Fibroblast of gingiva (primary cell): Measurements from ENCODE around the gene TOR3A.
"Not testable (repeated sequence)": the region's sequence is repeated elsewhere in the genome, so short reads cannot be mapped to it uniquely, and the experiment has no call there.

Source experiments
- DNase-seq: peaks from one replicate; pipeline ENCODE4 v3.0.0-alpha.2; 2011; ENCODE audit warnings: low read depth

TOR3A gene, protein sequence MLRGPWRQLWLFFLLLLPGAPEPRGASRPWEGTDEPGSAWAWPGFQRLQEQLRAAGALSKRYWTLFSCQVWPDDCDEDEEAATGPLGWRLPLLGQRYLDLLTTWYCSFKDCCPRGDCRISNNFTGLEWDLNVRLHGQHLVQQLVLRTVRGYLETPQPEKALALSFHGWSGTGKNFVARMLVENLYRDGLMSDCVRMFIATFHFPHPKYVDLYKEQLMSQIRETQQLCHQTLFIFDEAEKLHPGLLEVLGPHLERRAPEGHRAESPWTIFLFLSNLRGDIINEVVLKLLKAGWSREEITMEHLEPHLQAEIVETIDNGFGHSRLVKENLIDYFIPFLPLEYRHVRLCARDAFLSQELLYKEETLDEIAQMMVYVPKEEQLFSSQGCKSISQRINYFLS

DNA sequence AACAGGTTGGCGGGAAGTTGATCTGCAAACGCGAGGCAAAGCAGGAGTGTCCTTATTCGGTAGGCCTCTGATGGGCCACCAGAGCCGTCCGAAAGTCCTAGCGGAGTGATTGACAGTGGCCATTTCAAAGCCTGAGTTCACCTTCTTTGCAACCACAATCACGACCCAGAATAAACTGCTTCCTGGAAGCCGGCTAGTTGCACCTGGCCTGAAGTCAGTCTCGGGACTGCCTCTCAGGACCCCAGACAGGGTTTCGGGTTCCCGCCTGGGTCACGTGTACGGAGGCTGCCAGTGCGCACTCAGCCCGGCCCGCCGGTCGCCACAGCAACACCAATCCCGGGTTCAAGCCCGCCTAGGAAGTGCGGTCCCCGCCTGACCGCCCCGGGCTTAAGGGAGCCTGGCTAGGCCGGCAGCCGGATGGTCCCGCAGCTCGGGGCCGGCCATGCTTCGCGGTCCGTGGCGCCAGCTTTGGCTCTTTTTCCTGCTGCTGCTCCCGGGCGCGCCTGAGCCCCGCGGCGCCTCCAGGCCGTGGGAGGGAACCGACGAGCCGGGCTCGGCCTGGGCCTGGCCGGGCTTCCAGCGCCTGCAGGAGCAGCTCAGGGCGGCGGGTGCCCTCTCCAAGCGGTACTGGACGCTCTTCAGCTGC lies at the start of gene TOR3A:
Gene TOR3A, plus strand, starts transcription at position 384 of the 646 bp plus-strand sequence. Its CDS starts 59 bp downstream, at position 443.
- DNase-seq: peak; percentile 86

DNA sequence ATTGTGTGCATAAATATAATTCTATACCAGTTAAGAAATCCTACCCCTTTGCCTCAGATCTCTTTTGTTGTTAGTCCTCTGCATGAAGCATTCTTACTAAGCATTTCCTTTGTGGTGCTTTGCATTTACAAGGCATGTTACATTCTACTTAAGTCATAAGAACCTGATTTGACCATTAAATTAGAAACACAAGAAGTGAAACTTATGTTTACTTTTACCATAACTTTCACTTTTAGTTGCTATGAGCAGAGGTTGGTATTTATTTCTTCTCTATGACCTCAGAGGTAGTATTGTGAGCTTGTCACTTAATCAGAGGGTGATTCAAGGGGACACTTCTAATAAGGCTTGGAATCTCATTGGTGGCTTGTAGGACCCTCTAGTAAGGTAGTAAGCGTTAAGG lies 47.1 kb upstream of the TOR3A start:
- peak; percentile 86 for DNase-seq

DNA sequence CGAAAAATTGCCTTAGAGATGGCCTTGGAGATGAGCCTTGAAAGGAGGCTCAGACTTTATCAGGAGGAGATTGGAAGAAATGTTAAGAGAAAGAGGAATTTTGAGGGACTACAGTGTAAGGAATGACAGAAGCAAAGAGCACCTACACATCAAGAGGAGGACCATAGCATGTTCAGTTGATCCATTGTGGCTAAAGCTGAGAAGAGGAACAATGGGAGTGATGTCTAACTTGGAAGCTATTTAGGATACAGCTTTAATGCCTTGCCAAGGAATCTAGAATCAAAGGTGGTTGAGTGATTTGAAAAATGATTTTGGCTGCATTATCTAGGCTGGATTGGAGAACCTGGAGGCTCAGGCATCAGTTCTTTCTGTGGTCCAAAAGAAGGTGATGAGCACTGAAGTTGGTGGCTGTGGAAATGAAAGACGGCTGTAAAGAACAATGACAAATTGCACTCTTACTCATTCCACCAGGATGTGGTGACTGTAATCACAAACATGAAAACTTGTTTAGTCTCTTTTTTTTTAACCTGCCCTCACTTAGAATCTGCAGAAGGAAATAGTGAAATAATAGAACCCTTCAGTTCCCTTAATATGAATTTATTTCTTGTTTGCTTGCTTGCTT lies 44.9 kb upstream of the TOR3A start:
- DNase-seq: no peak

DNA sequence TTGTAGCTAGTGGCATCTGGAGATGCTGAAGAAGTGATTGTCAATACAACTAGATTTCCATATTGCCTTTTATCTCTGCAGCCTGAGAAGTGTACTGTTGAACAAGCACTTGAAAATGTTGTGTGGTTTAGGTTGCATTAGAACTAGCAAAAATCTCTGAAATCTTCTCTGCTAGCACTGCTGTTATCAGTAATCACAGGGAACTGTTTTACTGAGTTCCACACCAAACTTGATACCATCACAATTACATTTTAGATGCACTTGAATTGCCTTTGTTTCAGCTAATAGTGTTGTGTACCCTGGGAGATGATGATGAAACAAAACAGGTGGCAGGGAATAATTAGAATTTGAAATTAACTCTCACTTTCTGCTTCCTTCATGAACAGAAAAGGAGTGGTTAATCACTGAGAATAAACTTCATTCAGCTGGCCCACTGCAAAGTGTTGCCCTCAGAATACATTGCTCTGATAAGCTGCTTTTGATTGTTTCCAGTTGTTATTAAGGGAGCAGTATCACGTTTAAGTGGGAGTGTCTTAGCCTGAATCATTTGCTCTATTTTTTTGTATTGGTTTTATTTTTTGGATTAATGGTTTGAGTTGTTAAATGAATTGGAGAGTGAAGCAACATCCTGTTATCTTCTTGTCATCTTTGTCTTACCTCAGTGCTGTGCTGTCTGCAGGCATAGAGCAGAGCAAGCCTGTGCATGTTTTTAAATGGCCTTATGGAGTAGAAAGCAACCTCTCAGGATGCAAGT lies 43.2 kb upstream of the TOR3A start:
- DNase-seq: no peak

DNA sequence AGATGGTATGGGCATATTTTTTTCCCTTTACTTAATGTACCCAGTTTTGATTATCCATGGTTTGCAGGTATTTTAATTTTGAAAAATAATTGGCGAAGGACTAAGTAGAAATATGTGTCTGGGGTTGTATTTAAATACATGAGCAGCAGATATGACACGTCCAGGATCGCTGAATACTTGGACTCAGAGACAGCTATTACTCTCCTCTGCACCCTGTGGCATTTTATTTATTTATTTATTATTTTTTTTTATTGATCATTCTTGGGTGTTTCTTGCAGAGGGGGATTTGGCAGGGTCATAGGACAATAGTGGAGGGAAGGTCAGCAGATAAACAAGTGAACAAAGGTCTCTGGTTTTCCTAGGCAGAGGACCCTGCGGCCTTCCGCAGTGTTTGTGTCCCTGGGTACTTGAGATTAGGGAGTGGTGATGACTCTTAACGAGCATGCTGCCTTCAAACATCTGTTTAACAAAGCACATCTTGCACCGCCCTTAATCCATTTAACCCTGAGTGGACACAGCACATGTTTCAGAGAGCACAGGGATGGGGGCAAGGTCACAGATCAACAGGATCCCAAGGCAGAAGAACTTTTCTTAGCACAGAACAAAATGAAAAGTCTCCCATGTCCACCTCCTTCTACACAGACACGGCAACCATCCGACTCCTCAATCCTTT lies 42.2 kb upstream of the TOR3A start:
- not testable (repeated sequence) for DNase-seq

DNA sequence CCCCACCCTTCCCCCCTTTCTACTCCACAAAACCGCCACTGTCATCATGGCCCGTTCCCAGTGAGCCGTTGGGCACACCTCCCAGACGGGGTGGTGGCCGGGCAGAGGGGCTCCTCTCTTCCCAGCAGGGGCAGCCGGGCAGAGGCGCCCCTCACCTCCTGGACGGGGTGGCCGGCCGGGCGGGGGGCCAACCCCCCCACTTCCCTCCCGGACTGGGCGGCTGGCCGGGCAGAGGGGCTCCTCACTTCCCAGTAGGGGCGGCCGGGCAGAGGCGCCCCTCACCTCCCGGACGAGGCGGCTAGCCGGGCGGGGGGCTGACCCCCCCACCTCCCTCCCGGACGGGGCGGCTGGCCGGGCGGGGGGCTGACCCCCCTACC lies 41.7 kb upstream of the TOR3A start:
- DNase-seq: not testable (repeated sequence)

DNA sequence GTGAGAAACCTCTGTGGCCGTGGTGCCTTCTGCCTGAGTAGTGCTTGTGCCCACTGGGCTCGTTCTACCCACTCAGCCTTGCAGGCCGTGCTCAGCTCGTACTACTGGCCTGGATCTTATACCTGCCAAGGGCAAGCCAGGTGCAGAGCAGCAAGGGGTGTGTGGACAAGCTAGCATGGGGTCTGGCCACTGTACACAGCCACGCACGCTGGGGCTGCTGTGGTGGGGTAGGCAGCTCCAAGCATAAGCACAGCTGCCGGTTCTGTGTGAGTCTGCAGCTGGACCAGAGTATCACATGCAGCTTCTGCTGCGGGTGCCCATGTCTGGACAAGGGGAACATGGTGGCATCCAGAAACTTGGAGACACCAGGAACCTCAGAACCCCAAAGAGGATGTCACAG lies 39.8 kb upstream of the TOR3A start:
- no peak for DNase-seq

DNA sequence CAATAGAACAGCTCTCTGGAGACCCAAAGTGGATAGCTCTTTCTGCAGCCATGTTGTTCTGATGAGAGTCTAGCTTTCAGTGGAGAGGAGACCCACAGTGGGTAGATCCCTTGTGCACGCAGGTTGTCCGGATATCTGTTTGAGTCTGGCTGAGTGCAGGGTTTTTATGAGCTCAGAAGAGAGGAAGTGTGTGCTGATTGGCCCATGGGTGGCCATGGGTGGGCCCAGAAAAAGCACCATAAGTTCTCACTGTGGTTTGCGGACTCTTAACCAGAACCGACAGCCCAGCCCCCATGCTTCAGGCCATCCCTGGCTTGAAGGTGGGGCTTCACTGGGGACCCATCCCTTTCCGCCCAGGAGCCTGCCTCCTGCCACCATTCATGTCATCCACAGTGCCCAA lies 39.2 kb upstream of the TOR3A start:
- no peak for DNase-seq

DNA sequence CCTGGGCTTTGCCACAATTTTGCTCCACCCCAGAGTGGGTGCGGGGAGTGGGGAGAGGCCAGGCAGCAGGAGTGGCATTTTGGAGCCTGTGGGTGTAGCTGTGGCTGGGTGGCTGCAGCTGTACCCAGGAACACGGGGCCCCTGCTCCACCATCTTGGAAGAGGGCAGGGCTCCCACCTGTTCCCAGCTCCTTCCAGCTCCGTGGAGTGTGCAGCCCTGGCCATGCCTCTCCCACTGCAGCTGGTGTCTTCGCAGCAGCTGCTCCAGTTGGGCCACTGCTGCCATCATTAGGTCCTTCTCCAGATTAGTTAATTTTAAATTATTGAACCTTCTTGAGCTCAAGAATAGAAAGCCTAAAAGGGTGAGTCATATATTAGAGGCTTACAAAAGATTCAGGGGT lies 38.6 kb upstream of the TOR3A start:
- no peak for DNase-seq

DNA sequence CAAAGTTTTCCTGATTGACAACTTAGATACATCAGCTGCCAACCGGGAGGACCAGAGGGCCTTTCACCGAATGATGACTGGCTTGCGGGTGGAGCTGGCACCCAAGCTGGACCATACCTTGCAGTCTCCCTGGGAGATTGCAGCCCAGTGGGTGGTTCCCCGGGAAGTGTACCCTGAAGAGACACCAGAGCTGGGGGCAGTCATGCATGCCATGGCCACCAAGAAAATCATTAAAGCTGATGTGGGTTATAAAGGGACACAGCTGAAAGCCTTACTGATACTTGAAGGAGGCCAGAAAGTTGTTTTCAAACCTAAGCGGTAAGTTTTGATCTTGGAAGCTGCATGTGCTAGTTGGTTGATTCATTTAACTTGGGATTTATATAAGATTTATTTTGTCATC lies 38.0 kb upstream of the TOR3A start:
- no peak for DNase-seq

DNA sequence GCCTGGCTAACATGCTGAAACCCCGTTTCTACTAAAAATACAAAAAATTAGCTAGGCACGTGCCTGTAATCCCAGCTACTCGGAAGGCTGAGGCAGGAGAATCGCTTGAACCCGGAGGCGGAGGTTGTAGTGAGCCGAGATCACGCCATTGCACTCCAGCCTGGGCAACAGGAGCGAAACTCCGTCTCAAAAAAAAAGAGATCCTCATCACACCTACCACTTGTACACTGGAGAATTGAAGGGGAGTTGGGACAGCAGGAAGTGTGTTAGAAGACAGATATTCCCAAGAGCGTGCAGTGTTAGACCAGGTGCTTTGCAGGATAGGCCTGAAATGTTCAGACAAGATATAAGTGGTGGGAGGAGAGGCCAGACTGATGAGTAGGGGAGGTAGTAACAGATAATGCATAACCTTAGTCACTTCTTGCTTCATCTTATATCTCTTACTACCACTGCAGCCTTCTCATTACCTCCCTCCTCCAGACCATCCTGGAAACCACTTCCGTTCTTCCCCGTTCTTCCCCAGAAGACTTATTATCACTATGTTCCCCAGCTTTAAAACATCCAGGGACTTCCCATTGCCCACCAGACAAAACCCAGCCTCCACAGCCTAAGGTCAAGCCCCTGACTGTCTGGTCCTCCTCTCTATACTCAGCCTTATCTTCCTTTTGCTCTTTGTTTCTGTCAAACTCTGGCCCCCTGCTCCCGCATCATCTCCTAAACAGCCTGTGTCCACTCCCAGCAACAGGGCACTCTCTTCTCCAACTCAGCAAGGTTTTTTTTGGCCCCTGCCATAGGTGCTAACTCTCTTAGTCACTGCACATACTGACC lies 34.8 kb upstream of the TOR3A start:
- DNase-seq: no peak

DNA sequence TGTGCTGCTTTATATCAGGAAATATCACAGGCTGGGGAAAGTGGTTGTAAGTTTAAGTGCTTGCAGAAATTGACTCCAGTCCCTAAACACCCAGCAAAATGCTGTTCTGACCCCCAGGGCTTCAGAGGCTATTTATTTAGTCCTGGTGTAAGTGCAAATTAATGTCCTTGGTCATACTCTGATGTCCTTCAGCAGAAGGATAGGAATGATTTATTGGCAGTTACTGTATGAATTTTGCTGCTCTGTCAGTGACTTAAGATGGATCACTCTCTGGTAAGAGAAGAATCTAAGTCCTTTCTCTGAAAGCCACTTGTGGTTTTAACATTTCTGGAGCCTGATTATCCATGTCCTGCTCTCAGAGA lies 34.3 kb upstream of the TOR3A start:
- DNase-seq: no peak

DNA sequence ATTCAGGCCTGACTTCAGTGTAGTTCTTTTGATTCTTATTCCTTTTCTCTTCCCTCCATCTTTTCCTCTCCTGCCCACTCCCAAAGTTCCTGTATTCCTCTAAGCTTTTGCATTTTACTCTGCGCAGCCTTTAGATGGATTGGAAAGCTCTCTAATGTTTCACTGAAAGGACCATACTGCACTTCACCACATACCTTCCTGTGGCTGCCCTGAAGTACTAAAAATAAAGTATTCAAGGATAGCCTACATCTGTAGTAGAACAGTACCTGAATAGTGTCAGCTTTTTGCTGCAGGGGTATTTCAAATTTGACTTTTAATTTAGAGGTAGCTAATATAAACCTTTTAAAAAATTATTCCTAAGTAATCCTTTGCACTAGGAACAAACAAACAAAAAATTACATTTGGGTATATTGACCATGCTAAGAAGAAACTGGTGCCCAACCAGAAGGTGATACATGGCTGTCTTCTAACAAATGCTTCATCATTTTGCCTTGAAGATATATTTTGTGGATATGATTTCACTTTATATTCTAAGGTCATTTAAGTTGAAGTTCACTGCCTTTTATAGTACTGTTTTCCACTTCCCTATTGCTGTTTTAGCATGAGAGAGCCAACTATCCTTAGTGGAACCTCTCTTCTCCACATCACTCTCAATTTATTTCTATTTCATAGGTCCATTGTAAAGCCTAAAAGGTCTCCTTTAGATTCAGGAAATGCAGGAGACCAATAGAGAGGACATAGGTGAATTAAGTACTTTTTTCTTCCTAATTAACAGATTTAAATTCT lies 33.3 kb upstream of the TOR3A start:
- no peak for DNase-seq

DNA sequence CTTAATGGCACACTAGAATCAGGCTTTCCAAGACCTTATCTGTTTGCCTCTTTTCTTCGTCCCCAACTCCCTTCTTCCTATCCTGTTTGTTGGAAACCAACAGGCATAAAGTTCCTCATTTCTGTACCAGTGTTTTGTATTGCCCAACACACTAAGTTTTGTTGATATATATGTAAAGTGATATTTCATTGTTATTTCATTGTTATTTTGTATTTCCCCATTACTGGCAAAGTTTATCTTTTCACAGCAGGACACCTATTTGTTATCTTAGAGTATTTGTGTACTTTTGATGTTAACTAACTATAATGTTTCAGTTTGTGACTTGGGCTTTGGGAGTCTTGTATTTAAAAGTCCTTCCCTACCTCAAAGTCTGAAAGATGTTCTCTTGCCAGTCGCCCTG lies 29.1 kb upstream of the TOR3A start:
- no peak for DNase-seq

DNA sequence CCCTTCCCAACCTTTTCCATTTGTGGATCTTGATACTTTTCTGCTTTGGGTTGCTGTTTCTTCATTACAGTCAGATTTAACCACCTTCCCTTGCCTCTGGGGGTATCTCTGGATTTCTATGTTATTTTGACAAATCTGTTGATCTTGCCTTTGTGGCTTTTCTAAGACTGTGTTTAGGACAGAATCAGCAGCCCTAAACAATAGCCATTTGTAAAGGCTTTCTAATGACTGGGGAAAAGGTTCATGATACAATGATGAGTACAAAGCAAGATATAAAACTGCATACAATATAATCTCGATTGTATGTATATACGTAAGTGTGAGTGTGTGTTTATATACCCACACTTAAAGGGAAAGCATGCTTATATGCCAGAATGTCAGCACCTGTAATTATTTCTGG lies 28.4 kb upstream of the TOR3A start:
- no peak for DNase-seq

DNA sequence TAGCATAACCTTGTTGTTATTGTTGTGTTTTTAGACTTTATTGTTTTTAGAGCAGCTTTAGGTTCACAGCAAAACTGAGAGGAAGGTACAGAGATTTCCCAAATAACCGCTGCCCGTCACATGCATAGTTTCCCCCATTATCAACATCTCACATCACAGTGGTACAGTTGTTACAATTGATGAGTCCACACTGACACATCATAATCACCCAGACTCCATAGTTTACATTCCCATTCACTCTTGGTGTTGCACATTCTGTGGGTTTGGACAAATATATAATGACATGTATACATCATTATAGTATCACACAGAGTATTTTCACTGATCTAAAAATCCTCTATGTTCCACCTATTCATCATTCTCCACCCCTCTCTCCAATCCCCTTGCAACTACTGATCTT lies 25.9 kb upstream of the TOR3A start:
- DNase-seq: no peak

DNA sequence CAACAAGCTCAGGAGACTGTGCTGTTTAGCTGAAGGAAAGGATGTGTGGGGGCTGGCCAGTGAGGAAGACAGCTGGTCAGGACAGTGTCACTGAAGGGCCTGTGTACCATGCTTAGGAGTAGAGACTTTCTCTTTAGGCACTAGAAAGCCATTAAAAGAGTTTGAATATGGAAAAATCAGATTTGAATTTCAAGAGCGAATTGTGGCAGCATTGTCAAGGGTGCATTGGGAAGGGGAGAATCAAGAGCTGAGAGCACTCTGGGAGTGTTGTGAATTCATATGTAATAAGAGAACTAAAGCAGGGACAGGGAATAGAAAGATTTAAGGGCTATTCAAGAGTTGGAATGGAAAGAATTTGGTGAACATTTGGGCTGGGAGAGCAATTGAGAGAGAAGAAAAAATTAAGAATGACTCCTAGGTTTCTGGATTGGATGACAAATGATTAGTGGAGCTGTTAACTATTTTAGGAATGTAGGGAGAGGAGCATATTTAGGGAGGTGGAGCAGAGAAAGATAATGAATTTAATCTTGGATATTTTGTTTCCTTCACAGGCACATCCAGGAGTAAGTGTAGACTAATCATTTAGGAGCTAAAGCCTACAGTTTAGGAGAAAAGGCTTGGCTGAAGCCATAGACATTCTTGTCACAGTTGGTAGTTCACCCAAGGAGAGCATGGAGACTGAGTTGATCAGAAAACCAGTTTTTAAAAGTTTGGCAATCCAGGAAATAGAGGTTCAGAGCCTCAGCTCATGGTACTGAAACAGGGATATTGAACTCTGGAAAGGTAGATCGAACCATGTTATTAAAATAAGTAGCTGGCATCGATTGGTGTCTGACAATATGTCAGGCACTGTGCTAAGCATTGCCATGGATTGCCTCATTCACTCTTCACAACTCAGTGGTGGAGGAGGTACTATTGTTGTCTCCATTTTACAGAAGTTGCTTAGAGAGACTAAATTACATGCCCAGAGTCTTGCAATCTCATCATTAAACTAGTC lies 23.1 kb upstream of the TOR3A start:
- DNase-seq: no peak

DNA sequence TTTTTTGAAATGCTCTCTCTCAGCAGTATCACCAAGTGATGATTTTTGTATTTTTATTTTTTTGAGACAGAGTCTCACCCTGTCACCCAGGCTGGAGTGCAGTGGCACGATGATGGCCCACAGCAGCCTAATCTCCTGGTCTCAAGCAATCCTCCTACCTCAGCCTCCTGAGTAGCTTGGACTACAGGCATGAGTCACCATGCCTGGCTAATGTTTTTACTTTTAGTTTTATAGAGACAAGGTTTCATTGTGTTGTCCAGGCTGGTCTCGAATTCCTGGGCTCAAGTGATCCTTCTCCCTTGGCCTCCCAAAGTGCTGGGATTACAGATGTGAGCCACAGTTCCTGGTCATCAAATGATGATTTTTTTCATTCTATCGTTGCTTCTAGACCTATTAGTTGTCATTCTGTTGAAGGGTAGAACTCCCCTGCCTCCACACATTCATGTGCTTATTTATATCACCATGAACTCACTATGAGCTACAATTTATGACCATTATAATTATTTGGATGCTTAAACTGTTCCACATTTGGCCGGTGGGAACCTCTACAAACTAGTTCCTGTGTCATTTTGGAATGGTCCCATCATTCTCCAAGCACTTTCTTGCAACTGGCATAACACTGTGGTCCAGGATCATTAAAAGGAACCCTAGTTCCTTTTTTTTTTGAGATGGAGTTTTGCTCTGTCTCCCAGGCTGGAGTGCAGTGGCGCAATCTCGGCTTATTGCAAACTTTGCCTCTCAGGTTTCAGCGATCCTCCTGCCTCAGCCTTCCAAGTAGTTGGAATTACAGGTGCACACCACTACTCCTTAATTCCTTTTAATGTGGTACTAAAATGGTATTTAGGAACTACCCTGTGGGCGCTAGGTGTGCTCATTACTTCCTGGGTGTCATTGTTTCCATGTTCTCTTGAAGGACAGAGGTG lies 20.2 kb upstream of the TOR3A start:
- DNase-seq: no peak
